A673 (cell line): ENCODE results near the gene ACP7. TPM values are rescaled to one million over a fixed set of nuclear protein-coding genes. Genes with fewer than 3 reads are reported as not detected.

ENCODE experiments used
- BruUV-seq: library from RNA; stranded (reverse); fragments of 400-500 nt; replicated peaks from 2 replicates; lab custom pipeline; 2021; lab: Mats Ljungman, UMichigan
- CTCF ChIA-PET: fragments of 300-600 bp; sonication (Branson Sonifier 250); formaldehyde crosslinking; loops from one replicate; lab custom pipeline; 2022; ENCODE audit warnings: antibody characterized with exemption; lab: Charles Lee
- POLR2A ChIA-PET: fragments of 300-600 bp; sonication (Branson Sonifier 250); formaldehyde crosslinking; loops from one replicate; lab custom pipeline; 2022; ENCODE audit warnings: antibody characterized with exemption; ENCODE audit not compliant: low non-redundant PET; lab: Charles Lee
- DNase-seq: peaks from one replicate; pipeline ENCODE4 v3.0.0-alpha.2; 2015; ENCODE audit warnings: low spot score
- H3K27ac ChIP-seq: fragments of 200-600 bp; sonication (generic); 2 replicates; pipeline ENCODE4 v1.5.1; 2016; ENCODE audit warnings: mixed run types, low read depth, mild to moderate bottlenecking, mixed read lengths, antibody characterized with exemption, low read length; ENCODE audit not compliant: poor library complexity, severe bottlenecking
- H3K27me3 ChIP-seq: fragments of 200-600 bp; sonication (generic); replicated peaks from 2 replicates; pipeline ENCODE4 v1.6.1; 2017; ENCODE audit warnings: mixed run types, low read depth, mild to moderate bottlenecking, mixed read lengths, antibody characterized with exemption, low read length; ENCODE audit not compliant: insufficient read depth, poor library complexity
- H3K36me3 ChIP-seq: fragments of 200-600 bp; sonication (generic); 2 replicates; pipeline ENCODE4 v1.6.1; 2016; ENCODE audit warnings: mixed run types, mild to moderate bottlenecking, mixed read lengths, antibody characterized with exemption, low read length; ENCODE audit not compliant: insufficient read depth, poor library complexity, severe bottlenecking
- H3K4me1 ChIP-seq: fragments of 200-600 bp; sonication (generic); 2 replicates; pipeline ENCODE4 v1.6.1; 2017; ENCODE audit warnings: mixed run types, mild to moderate bottlenecking, mixed read lengths, antibody characterized with exemption, low read length; ENCODE audit not compliant: insufficient read depth, poor library complexity, severe bottlenecking
- H3K4me3 ChIP-seq: fragments of 200-600 bp; sonication (generic); 2 replicates; pipeline ENCODE4 v1.5.1; 2016; ENCODE audit warnings: low read depth, mixed run types, mild to moderate bottlenecking, mixed read lengths, low read length; ENCODE audit not compliant: poor library complexity, severe bottlenecking
- H3K9me3 ChIP-seq: fragments of 200-600 bp; sonication (generic); 2 replicates; pipeline ENCODE4 v1.6.1; 2016; ENCODE audit warnings: mixed run types, low read depth, mild to moderate bottlenecking, mixed read lengths, antibody characterized with exemption, low read length; ENCODE audit not compliant: poor library complexity, severe bottlenecking
- EZH2 ChIP-seq: fragments of 200-600 bp; sonication (generic); IDR thresholded peaks from 2 replicates; pipeline ENCODE4 v1.6.1; 2017; ENCODE audit warnings: borderline replicate concordance, low read depth, mild to moderate bottlenecking, mixed read lengths, antibody characterized with exemption, low read length; ENCODE audit not compliant: poor library complexity, severe bottlenecking
- intact Hi-C: fragments of 100-400 bp; cut with micrococcal nuclease; formaldehyde crosslinking; loops from one replicate; pipeline ENCODE4 v1.10.0; 2022; ENCODE audit not compliant: unreplicated experiment
- total RNA-seq: library from RNA; stranded (reverse); gene quantifications from 2 replicates; pipeline ENCODE4 v1.2.3, GENCODE V29; 2021
- TF ChIP-seq, protein P1 (sequence below): fragments of 300-800, 200-600 bp; sonication (generic); conservative IDR thresholded peaks from 2 replicates; pipeline ENCODE4 v1.5.1; 2017; ENCODE audit warnings: low read depth, mild to moderate bottlenecking, antibody characterized with exemption, low read length, moderate library complexity, mixed read lengths

ACP7 gene
- total RNA-seq, 1 experiment from 2014 or later: not detected

DNA sequence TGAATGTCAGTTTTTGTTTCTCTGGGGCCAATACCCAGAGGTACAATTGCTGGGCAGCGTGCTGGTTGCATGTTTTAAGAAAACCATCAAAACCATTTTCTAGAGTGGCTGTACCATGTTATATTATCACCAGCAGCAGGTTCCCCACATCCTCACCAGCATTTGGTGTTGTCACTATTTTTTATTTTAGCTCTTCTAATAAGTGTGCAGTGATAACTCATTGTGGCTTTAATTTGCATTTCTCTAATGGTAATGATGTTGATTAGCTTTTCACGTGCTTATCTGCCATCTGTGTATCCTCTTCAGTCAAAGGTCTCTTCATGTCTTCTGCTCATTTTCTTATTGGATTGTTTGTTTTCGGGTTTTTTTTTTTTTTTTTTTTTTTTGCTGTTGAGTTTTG, 63.3 kb downstream of the ACP7 start:
- Histone ChIP-seq H3K4me1 (no peaks in the 10 kb centered on the region), H3K36me3 (no peaks in the 10 kb centered on the region), H3K27me3 (no peaks in the 10 kb centered on the region), H3K9me3 (no peaks in the 10 kb centered on the region), H3K27ac (no peak overlapping the region), H3K4me3 (no peak overlapping the region)
- ChIA-PET CTCF (no interaction called here), POLR2A (no interaction called here)
- BruUV-seq: no TSS peak
- intact Hi-C loops: no loop called here
- no peak for DNase-seq
- TF ChIP-seq, protein P1, sequence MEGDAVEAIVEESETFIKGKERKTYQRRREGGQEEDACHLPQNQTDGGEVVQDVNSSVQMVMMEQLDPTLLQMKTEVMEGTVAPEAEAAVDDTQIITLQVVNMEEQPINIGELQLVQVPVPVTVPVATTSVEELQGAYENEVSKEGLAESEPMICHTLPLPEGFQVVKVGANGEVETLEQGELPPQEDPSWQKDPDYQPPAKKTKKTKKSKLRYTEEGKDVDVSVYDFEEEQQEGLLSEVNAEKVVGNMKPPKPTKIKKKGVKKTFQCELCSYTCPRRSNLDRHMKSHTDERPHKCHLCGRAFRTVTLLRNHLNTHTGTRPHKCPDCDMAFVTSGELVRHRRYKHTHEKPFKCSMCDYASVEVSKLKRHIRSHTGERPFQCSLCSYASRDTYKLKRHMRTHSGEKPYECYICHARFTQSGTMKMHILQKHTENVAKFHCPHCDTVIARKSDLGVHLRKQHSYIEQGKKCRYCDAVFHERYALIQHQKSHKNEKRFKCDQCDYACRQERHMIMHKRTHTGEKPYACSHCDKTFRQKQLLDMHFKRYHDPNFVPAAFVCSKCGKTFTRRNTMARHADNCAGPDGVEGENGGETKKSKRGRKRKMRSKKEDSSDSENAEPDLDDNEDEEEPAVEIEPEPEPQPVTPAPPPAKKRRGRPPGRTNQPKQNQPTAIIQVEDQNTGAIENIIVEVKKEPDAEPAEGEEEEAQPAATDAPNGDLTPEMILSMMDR: no peak
- TF ChIP-seq EZH2: no peak

DNA sequence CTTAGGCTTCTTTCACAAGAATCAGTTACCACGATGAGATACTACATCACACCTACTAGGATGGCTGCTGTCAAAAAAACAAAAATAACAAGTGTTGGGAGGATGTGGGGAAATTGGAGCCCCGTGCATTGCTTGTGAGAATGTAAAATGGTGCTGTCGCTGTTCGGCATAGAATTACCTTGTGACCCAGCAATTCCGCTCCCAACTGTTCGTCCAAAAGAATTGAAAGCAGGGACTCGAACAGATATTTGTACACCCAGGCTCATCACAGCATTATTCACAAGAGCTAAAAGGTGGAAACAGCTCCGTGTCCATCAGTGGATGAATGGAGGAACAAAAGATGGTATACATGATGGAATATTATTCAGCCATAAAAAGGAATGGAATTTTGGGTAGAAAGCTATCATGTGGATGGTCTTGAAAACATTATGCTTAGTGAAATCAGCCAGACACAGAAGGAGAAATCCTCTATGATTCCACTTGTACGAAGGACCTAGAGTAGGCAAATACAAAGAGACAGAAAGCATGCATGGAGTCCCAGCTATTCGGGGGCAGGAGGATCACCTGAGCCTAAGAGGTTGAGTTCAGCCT, 64.9 kb downstream of the ACP7 start:
- CTCF ChIA-PET: no interaction called here

DNA sequence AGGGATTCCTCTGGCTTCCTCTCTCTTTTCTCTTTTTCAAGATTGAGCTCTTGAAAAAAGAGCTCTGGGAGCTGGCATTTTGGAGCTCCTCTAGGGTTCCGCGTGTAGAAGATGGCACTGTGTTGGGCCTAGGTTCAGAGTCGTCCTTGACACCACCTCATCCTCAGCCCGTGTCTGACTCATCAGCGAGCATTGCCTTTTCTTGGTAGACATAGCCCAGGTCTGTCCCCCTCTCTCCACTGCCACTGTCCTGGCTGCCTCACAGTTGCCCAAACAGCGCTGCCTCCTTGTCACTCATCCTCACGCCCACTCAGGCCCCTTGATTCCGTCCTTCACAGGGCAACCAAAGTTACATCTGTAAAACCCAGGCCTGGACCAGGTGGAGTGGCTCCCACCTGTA, 66.1 kb downstream of the ACP7 start:
- BruUV-seq: no TSS peak
- no peaks in the 10 kb centered on the region for H3K36me3 ChIP-seq
- H3K4me3 ChIP-seq: no peak overlapping the region
- no peak for TF ChIP-seq EZH2
- TF ChIP-seq, protein P1: no peak
- H3K27ac ChIP-seq: no peak overlapping the region
- intact Hi-C loops: no loop called here
- H3K4me1 ChIP-seq: no peaks in the 10 kb centered on the region
- H3K27me3 ChIP-seq: no peaks in the 10 kb centered on the region
- H3K9me3 ChIP-seq: no peaks in the 10 kb centered on the region
- CTCF ChIA-PET: no interaction called here
- POLR2A ChIA-PET: no interaction called here
- DNase-seq: no peak

More for the DNA sequence above, 64.9 kb downstream of the ACP7 start:
- Histone ChIP-seq H3K4me1 (no peaks in the 10 kb centered on the region), H3K27me3 (no peaks in the 10 kb centered on the region), H3K27ac (no peak overlapping the region), H3K4me3 (no peak overlapping the region), H3K36me3 (no peaks in the 10 kb centered on the region), H3K9me3 (no peaks in the 10 kb centered on the region)
- no peak for DNase-seq
- POLR2A ChIA-PET: no interaction called here
- no peak for TF ChIP-seq EZH2
- TF ChIP-seq, protein P1: no peak
- intact Hi-C loops: no loop called here
- BruUV-seq: no TSS peak
